Adrenal gland (tissue), 12 donors: ENCODE measurements around the gene NCAM2. TPM values are rescaled to one million over a fixed set of nuclear protein-coding genes. Genes with fewer than 3 reads are reported as not detected.

Experiments
- DNase-seq, 7 donors: peaks; one replicate each; pipeline ENCODE4 v3.0.0-alpha.2; 2019 to 2020
- H3K27ac ChIP-seq, 5 donors: fragments of 200-600 bp; sonication (generic) in 4 of 5; 1 replicate in 3 of 5; 2 replicates in 2 of 5; pipeline versions ENCODE4 v1.5.1 to v1.8.0; 2016 to 2020; ENCODE audit warnings: mild to moderate bottlenecking in 1 of 5
- H3K27me3 ChIP-seq: fragments of 200-600 bp; 2 replicates; pipeline ENCODE4 v1.8.0; 2021
- H3K36me3 ChIP-seq, 2 donors: fragments of 200-600 bp; replicated peaks in 1 of 2; 1 replicate in 1 of 2; 2 replicates in 1 of 2; pipeline versions ENCODE4 v1.5.1 to v1.8.0; 2018 to 2022
- H3K4me1 ChIP-seq, 2 donors: fragments of 200-600 bp; replicated peaks in 1 of 2; 1 replicate in 1 of 2; 2 replicates in 1 of 2; pipeline versions ENCODE4 v1.5.1 to v1.8.0; 2018 to 2021
- H3K4me3 ChIP-seq, 4 donors: fragments of 200-600 bp; sonication (generic) in 3 of 4; one replicate each; pipeline ENCODE4 v1.5.1; 2016 to 2018
- H3K9me3 ChIP-seq, 3 donors: fragments of 200-600 bp; sonication (generic) in 1 of 3; replicated peaks in 1 of 3; 1 replicate in 2 of 3; 2 replicates in 1 of 3; pipeline versions ENCODE4 v1.5.1 to v1.8.0; 2016 to 2021
- POLR2A ChIP-seq, 2 donors: fragments of 450-650 bp; IDR thresholded peaks; one replicate each; pipeline ENCODE4 v1.6.1; 2017; ENCODE audit warnings: antibody characterized with exemption in 2 of 2, mild to moderate bottlenecking in 2 of 2, moderate library complexity in 1 of 2
- WGBS, 4 donors: extraction: QIAGEN DNeasy Blood & Tissue Kit in 2 of 4; methylation state at CpG; one replicate each; pipeline versions ENCODE4 v1.1.5 to v1.1.7; 2013 to 2017; 5-methylcytosine and 5-hydroxymethylcytosine counted together
- intact Hi-C, 2 donors: fragments of 100-400 bp; cut with DNase I; formaldehyde crosslinking; loops; one replicate each; pipeline versions ENCODE4 v1.14.1 to v1.15.0; 2022 to 2023
- polyA plus RNA-seq, 3 donors: library from polyadenylated mRNA; stranded (reverse); fragments of 200-250 nt in 2 of 3; fragments of 350-450 nt in 1 of 3; fragmentation: Illumina TruSeq in 1 of 3; extraction: RNeasy Lipid Tissue Mini Kit (QIAGEN cat#74804) in 1 of 3; gene quantifications; one replicate each; pipeline ENCODE4 v1.2.3, GENCODE V29; 2013 to 2014
- total RNA-seq, 9 donors: library from RNA; depleted of rRNA in 4 of 9; stranded (reverse); fragments of >200 nt in 4 of 9; fragments of 120-200 nt in 1 of 9; fragmentation: NEBNext Ultra II Directional in 1 of 9; extraction: Animal tissue kit (Norgen Biotek cat#: 25700) in 1 of 9; gene quantifications; one replicate each; pipeline versions ENCODE4 v1.1.0 to v1.2.4, GENCODE V29; 2013 to 2023
- TF ChIP-seq, protein P1 (sequence below), 6 experiments: fragments of 450-650 bp in 4 of 6; fragments of 200-600 bp in 2 of 6; sonication (generic) in 1 of 6; IDR thresholded peaks; 1 replicate in 5 of 6; 2 replicates in 1 of 6; pipeline versions ENCODE4 v1.5.1 to v1.8.0; 2016 to 2021; ENCODE audit warnings: antibody characterized with exemption in 6 of 6, mild to moderate bottlenecking in 2 of 6, moderate library complexity in 1 of 6
- donor health status: healthy with polysubstance abuse.
- donor health status: Bipolar disorder and iron deficiency.
- donor health status: DM: yes; HTN: yes; CAD: no.
- donor health status: DM: no; HTN: no; CAD: no.
- donor health status: DM: no; HTN: no; CAD: no.
- donor health status: DM: yes; HTN: yes; CAD: no.

Gene NCAM2
- total and polyA plus RNA-seq, 12 donors: 2.2 to 59.4 (median 18.9) TPM

- Histone ChIP-seq H3K27me3 (no peaks in the 10 kb centered on the region), H3K9me3 (no peaks in the 10 kb centered on the region), H3K4me3 (no peak overlapping the region), H3K27ac (no peak overlapping the region), H3K36me3 (no peaks in the 10 kb centered on the region), H3K4me1 (no peaks in the 10 kb centered on the region)
- DNase-seq: no peak
- intact Hi-C loops: no loop called here
- TF ChIP-seq POLR2A (IDR thresholded peaks at IDR 0.05): no peak
- TF ChIP-seq, protein P1, sequence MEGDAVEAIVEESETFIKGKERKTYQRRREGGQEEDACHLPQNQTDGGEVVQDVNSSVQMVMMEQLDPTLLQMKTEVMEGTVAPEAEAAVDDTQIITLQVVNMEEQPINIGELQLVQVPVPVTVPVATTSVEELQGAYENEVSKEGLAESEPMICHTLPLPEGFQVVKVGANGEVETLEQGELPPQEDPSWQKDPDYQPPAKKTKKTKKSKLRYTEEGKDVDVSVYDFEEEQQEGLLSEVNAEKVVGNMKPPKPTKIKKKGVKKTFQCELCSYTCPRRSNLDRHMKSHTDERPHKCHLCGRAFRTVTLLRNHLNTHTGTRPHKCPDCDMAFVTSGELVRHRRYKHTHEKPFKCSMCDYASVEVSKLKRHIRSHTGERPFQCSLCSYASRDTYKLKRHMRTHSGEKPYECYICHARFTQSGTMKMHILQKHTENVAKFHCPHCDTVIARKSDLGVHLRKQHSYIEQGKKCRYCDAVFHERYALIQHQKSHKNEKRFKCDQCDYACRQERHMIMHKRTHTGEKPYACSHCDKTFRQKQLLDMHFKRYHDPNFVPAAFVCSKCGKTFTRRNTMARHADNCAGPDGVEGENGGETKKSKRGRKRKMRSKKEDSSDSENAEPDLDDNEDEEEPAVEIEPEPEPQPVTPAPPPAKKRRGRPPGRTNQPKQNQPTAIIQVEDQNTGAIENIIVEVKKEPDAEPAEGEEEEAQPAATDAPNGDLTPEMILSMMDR (IDR thresholded peaks at IDR 0.05): no peak
- 91 to 94% (median 93%) methylated on average over 4 of the region's 4 CpGs for WGBS, 4 donors
These were observed 186.7 kb downstream of the NCAM2 start for GRCh38 chr21:21184771-21185528.

GRCh38 chr21:21187579-21187978 is 189.4 kb downstream of the NCAM2 start:
- intact Hi-C loops: no loop called here
- no peaks in the 10 kb centered on the region for H3K9me3 ChIP-seq
- TF ChIP-seq, protein P1 (IDR thresholded peaks at IDR 0.05): no peak
- no peak for TF ChIP-seq POLR2A (IDR thresholded peaks at IDR 0.05)
- H3K27ac ChIP-seq: no peak overlapping the region
- no peak for DNase-seq
- no peaks in the 10 kb centered on the region for H3K4me1 ChIP-seq
- H3K36me3 ChIP-seq: no peaks in the 10 kb centered on the region
- no peaks in the 10 kb centered on the region for H3K27me3 ChIP-seq
- 51 to 74% (median 58%) methylated on average over 2 of the region's 2 CpGs for WGBS, 4 donors
- H3K4me3 ChIP-seq: peak overlapping the region in 1 of 4 donors; percentile 4

GRCh38 chr21:21188513-21189195 is 190.4 kb downstream of the NCAM2 start:
- WGBS, 4 donors: 81 to 89% (median 88%) methylated on average over 2 of the region's 2 CpGs
- Histone ChIP-seq H3K9me3 (no peaks in the 10 kb centered on the region), H3K36me3 (no peaks in the 10 kb centered on the region), H3K4me3 (no peak overlapping the region), H3K27me3 (no peaks in the 10 kb centered on the region), H3K27ac (no peak overlapping the region), H3K4me1 (no peaks in the 10 kb centered on the region)
- TF ChIP-seq POLR2A (IDR thresholded peaks at IDR 0.05): no peak
- TF ChIP-seq, protein P1 (IDR thresholded peaks at IDR 0.05): no peak
- no peak for DNase-seq
- intact Hi-C loops: no loop called here

GRCh38 chr21:21195417-21195943 is 197.3 kb downstream of the NCAM2 start:
- no peak for DNase-seq
- Histone ChIP-seq H3K4me3 (no peak overlapping the region), H3K9me3 (no peaks in the 10 kb centered on the region), H3K27me3 (no peaks in the 10 kb centered on the region), H3K27ac (no peak overlapping the region), H3K36me3 (no peaks in the 10 kb centered on the region), H3K4me1 (peaks cover 13 to 22% of the 10 kb centered on the region in 2 donors)
- intact Hi-C loops: no loop called here
- WGBS, 4 donors: 83 to 89% (median 87%) methylated on average over 1 of the region's 1 CpG
- TF ChIP-seq, protein P1 (IDR thresholded peaks at IDR 0.05): no peak
- TF ChIP-seq POLR2A (IDR thresholded peaks at IDR 0.05): no peak
